ENCODE data around the gene SIK2.
"Not testable (repeated sequence)": the region's sequence is repeated elsewhere in the genome, so short reads cannot be mapped to it uniquely, and the experiment has no call there.

The SIK2 gene

DNA sequence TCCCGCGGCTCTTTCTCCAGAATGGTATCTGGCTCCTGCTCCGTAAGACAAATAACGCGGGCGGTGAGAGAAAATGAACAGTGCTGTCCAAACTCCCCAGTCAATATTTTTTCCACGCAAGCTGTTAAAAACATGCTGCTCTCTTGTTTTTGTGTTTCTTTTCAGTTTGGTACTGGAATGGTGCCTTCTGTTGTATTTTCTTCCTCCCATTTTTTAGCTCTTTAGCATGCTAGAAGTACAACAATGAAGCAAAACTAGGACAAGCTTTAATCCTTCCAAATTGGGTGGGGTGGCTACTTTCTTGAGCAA, 164.5 kb downstream of the SIK2 start:
- Mint-ChIP-seq H3K9me3 (no peaks in the 10 kb centered on the region), H3K4me1 (peaks cover 35% of the 10 kb centered on the region), H3K27ac (peak overlapping the region; percentile 90), H3K4me3 (peak overlapping the region; percentile 100), H3K36me3 (peaks cover 17% of the 10 kb centered on the region), H3K27me3 (no peaks in the 10 kb centered on the region)
- ATAC-seq: peak; percentile 2

DNA sequence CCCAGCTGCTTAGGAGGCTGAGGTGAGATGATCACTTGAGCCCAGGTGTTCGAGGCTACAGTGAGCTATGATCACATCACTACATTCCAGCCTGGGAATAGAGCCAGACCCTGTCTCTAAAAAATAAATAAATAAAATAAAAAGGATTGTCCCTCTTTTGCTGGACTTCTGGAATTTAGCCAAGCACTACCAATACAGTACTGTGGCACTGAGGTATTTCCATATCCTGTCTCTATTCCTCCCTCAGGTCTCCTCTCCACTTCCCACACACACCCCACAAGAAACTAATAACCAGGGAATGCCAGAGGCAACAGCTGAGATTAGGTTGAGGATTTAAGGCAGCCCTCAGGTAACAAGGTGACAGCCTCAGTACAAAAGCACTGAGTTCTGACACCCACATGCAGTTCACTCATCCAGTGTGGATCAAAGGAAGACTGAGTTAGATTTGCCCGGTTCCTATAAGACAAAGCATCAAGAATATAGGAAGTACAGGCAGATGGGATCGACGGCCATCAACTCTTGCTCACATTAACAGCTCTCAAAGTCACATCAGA, 168.4 kb downstream of the SIK2 start:
- Mint-ChIP-seq H3K36me3 (no peaks in the 10 kb centered on the region), H3K27ac (no peak overlapping the region), H3K9me3 (no peaks in the 10 kb centered on the region), H3K4me1 (peaks cover 10% of the 10 kb centered on the region), H3K27me3 (no peaks in the 10 kb centered on the region), H3K4me3 (no peak overlapping the region)
- ATAC-seq: no peak

DNA sequence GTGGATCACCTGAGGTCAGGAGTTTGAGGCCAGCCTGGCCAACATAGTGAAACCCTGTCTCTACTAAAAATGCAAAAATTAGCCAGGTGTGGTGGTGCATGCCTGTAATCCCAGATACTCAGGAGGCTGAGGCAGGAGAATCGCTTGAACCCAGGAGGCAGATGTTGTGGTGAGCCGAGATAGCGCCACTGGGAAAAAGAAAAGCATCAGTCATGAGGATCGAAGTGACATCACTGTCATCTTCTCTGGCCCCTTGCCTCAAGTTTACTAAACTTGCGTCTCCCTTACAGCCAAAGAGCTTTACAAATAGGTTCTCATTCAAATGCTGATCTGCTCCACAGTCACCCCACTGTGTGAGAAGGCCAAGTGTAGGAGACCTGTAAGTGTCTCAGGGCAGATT, 169.0 kb downstream of the SIK2 start:
- H3K27me3 Mint-ChIP-seq, H3K9me3 Mint-ChIP-seq, H3K36me3 Mint-ChIP-seq, H3K27ac Mint-ChIP-seq, ATAC-seq, H3K4me3 Mint-ChIP-seq: not testable (repeated sequence)
- H3K4me1 Mint-ChIP-seq: peaks cover 13% of the 10 kb centered on the region

DNA sequence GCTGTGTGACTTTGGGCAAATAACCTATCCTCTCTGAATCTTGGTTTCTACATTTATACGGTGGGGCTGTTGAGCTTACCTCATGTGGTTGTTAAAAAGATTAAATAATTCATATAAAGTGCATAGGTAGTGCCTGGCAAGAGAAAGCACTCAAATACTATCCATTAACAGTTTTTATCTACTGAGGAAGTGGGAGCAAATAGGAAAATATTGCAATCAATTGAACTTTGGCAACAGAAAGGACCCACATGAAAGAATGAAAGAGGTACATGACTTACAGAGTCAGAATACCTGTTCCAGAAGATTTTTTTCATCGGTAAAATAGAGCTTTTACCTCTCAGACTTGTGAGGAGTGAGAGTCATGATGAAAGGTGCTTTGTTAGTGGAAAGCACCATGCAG, 170.3 kb downstream of the SIK2 start:
- H3K27ac Mint-ChIP-seq: no peak overlapping the region
- peaks cover 17% of the 10 kb centered on the region for H3K4me1 Mint-ChIP-seq
- no peaks in the 10 kb centered on the region for H3K9me3 Mint-ChIP-seq
- no peak overlapping the region for H3K4me3 Mint-ChIP-seq
- H3K27me3 Mint-ChIP-seq: no peaks in the 10 kb centered on the region
- ATAC-seq: no peak
- no peaks in the 10 kb centered on the region for H3K36me3 Mint-ChIP-seq

DNA sequence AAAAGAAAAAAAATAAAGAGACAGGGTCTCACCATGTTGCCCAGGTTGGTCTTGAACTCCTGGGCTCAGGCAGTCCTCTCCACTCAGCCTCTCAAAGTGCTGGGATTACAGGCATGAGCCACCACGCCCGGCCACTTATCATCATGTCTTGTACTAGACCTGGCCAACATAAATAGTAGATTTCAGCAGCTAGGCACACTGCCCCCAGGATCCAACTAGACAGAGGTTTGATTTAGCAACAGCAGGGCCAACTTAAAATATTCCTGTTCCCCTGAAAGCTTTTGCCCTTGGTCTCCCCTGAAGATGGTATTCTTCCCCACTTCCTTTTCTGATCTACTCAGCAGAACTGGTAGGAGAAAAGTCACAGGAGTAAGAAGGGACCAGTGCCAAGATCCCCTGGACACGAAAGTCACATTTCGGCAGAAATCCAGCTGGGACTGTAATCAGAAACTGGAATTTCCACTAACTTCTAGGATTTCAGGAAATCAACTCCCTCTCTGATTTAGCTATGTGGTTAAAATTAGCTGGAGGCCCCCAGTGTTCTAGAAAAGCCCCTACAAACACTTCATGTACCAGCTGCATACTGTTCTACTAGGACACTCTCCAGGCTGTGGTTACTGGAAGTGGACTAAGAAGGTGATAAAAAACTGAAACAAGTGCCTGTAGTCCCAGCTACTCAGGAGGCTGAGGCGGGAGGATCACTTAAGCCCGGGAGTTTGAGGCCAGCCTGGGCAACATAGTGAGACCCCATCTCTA, 172.9 kb downstream of the SIK2 start:
- Mint-ChIP-seq H3K36me3 (no peaks in the 10 kb centered on the region), H3K4me1 (peaks cover 18% of the 10 kb centered on the region), H3K4me3 (no peak overlapping the region)

DNA sequence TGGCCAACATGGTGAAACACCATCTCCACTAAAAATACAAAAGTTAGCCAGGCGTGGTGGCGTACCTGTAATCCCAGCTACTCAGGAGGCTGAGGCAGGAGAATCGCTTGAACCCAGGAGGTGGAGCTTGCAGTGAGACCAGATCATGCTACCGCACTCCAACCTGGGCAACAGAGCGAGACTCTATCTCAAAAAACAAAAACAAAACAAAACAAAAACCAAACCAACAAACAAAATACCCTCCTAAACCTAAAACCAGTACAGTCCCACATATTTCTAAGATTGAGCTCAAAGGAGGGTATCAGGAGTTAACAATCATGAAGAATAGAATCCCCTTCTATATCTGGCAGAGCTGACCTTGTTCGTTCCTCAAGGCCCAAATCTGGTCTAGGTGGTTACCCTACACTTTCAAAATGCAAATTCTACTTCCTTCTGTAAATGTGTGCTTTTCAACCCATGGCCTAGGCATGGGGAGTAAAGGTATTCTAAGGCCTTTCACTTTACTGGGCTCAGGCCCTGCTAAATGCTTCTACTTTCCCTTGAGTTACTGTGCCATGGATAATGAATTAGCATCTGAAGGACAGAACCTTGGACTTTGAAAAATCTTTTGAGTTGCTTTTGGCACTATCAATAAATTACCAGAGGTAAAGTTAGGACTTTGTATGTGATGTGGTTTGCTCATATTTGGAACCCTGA, 174.3 kb downstream of the SIK2 start:
- H3K36me3 Mint-ChIP-seq: no peaks in the 10 kb centered on the region
- no peaks in the 10 kb centered on the region for H3K9me3 Mint-ChIP-seq
- H3K27me3 Mint-ChIP-seq: no peaks in the 10 kb centered on the region
- peak overlapping the region; percentile 55 for H3K27ac Mint-ChIP-seq
- ATAC-seq: peak; percentile 97
- no peak overlapping the region for H3K4me3 Mint-ChIP-seq
- H3K4me1 Mint-ChIP-seq: peaks cover 18% of the 10 kb centered on the region

More for the DNA sequence above, 172.9 kb downstream of the SIK2 start:
- no peak overlapping the region for H3K27ac Mint-ChIP-seq
- H3K27me3 Mint-ChIP-seq: no peaks in the 10 kb centered on the region
- ATAC-seq: no peak
- H3K9me3 Mint-ChIP-seq: no peaks in the 10 kb centered on the region

DNA sequence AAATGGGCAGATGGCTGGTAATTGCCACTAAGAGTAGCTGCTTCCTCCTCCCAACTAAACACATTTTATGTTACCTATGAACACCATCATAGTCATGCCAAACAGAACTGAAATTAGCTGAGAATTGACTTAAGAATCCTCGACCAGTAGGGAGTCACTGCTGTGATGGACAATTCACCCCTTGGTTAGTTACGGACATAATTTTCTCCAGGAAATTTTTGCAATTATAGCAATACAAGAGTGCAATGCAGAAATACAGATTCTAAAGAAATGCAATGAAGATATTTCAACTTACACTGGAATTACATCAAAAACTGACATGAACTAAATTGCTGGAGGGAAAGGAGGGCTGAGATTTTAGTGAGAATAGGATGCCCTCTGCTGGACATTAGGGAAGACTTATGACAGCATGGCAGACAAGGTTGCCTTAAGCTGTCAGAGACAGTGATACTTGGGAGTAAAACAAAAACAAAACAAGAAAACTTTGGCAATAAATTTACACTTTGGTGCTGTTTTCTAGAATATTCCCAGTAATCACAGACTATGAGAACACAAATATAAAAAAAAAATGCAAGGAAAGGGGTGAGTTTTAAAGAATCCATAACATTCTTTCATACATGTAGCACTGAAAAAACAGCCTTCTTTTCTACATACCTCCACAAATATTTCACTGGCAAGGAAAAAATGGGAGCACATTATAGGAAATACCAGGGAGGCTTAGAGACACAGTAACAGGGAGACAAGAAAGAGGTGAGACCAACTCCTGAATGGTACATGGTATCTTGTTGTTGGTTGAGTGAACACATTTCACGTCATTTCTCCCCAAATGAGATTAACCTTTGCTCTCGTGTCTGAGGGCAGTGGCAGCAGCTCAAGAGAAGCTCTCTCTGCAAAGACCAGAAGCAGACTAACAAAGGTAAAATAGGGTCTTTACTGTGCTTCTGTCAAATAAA, 175.1 kb downstream of the SIK2 start:
- ATAC-seq: peak; percentile 87
- H3K27me3 Mint-ChIP-seq: no peaks in the 10 kb centered on the region
- H3K4me1 Mint-ChIP-seq: peaks cover 18% of the 10 kb centered on the region
- no peak overlapping the region for H3K4me3 Mint-ChIP-seq
- H3K36me3 Mint-ChIP-seq: no peaks in the 10 kb centered on the region
- H3K27ac Mint-ChIP-seq: peak overlapping the region; percentile 55
- no peaks in the 10 kb centered on the region for H3K9me3 Mint-ChIP-seq

DNA sequence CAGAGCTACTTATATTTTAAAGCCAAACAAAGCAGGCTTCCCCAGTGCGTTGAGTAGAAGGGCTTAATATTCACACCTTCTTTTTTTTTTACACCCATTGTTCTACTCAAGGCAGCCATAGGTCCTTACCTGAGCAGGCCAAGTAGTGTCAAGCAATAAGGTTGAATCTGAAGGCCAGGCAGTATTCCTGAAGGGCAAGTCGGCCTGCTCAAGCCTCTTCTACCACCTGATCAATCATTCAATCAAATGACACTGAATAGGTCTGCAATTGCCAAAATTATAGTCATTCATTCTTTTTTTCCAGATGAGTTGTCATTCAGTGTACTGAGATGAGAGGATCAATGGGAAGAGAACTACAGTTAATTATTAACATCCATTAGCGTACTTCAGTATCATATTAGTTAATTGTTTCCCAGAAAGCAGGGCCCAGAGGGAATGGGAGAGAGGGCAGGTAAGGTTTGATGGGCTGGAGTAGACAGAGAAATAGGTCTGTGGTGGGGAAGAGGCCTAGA, 175.9 kb downstream of the SIK2 start:
- ATAC-seq: no peak
- Mint-ChIP-seq H3K4me1 (peaks cover 18% of the 10 kb centered on the region), H3K4me3 (no peak overlapping the region), H3K27ac (peak overlapping the region; percentile 61), H3K36me3 (no peaks in the 10 kb centered on the region), H3K9me3 (no peaks in the 10 kb centered on the region), H3K27me3 (no peaks in the 10 kb centered on the region)

DNA sequence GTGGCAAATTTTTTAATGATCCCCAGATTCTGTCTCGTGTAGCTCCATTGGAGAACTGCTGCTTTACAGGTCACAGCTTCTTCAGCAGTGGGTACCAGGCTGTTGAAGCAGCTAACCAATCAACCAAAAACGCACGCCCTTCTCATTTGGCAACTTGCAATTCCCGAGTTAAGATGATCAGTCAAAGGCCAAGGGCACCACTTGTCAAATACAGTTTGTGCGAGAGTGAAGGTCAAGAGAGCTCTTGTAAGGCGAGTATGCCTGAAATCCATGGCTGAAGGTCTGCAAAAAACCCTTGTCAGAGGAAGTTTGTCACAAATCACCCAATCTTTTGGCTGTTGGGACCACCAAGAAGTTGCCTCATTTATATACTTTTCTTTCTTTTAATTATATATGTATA, 176.9 kb downstream of the SIK2 start:
- no peak overlapping the region for H3K27ac Mint-ChIP-seq
- H3K9me3 Mint-ChIP-seq: no peaks in the 10 kb centered on the region
- peaks cover 2% of the 10 kb centered on the region for H3K36me3 Mint-ChIP-seq
- no peaks in the 10 kb centered on the region for H3K27me3 Mint-ChIP-seq
- H3K4me1 Mint-ChIP-seq: peaks cover 18% of the 10 kb centered on the region
- no peak overlapping the region for H3K4me3 Mint-ChIP-seq
- ATAC-seq: no peak
